T-helper 2 cell treated with Interferon-gamma antibody and Interleukin-4, amounts not matched to agents 100 ng/mL and 5 ng/mL, for 36 hours (primary cell): ENCODE measurements around the gene FURIN. TPM values are rescaled to one million over a fixed set of nuclear protein-coding genes. Genes with fewer than 3 reads are reported as not detected.

ENCODE experiments used
- total RNA-seq: library from RNA; stranded (reverse); gene quantifications from 2 replicates; pipeline ENCODE4 v1.2.3, GENCODE V29; 2022

Gene FURIN
- total RNA-seq, 1 donor from 2014 or later = 222 TPM

Other genes starting within 250 kb of the FURIN start
- 55.0 and 57.8 TPM in 2 replicates for gene BLM, start 151.2 kb upstream of the FURIN start, total RNA-seq
- gene FES, start 15.9 kb downstream of the FURIN start, total RNA-seq = 25.8 and 28.8 TPM in 2 replicates
- gene MAN2A2, start 34.7 kb downstream of the FURIN start, total RNA-seq = 134 and 136 TPM in 2 replicates
- 28.3 and 31.6 TPM in 2 replicates for gene HDDC3, start 64.0 kb downstream of the FURIN start, total RNA-seq
- gene UNC45A, start 66.7 kb downstream of the FURIN start, total RNA-seq = 62.9 and 63.8 TPM in 2 replicates
- gene RCCD1, start 86.3 kb downstream of the FURIN start, total RNA-seq = 27.4 and 31.7 TPM in 2 replicates
- 130 and 139 TPM in 2 replicates for gene PRC1, start 125.9 kb downstream of the FURIN start, total RNA-seq
- 19.5 and 22.7 TPM in 2 replicates for gene VPS33B, start 154.0 kb downstream of the FURIN start, total RNA-seq
- gene SV2B, start 231.7 kb downstream of the FURIN start, total RNA-seq = 0.05 and 0.20 TPM in 2 replicates